Measurements from ENCODE around the gene UBE3B. TPM values are rescaled to one million over a fixed set of nuclear protein-coding genes. Genes with fewer than 3 reads are reported as not detected.

UBE3B gene
- total RNA-seq, 1 donor from 2014 or later, result 23.0 TPM

DNA sequence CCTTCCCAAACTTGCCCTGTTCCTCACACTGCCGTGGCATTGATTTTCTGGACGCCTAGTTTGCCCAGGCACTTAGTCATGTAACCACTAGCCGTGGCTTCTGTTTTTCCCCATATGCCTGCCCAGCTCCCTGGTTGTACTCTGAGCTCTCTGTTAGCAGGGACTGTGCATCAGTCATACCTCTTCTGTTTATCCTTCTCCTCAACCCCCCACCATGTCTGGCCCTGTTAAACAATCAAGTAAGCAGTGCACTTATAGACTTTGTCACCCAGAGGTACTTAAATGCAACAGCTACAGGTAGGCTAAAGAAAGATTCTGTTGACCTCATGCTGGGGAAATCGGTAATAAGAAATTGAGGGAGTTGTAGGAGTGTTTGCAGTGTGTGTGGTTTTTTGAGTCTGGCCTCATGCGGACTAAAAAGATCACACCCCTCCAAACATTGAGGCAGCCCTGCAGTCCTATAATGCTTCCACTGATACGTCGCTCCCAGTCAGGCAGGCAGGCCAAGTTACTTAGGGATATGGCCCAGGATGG lies 17.0 kb downstream of the UBE3B start:
- no peak for DNase-seq (ENCODE audit: low read depth in 2 of 2)

DNA sequence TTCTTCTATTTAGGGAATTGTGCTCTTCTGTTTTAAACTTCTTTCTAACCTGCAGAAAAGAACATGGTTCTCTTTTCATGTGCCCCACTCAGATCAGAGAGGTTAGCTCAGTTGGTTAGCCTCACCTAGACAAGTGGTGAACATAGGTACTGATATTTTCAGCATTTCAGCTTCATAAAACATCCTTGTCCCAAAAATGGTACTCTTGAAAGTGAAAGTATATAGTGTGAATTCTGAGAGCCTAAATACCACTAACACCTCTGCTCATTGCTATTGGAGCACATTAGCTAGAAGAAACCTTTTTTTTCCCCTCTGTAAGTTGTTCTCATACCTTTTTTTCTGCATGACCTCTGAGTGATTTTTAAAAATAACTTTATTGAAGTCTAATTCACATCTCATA lies 17.6 kb downstream of the UBE3B start:
- DNase-seq (ENCODE audit: low read depth in 2 of 2), result no peak

DNA sequence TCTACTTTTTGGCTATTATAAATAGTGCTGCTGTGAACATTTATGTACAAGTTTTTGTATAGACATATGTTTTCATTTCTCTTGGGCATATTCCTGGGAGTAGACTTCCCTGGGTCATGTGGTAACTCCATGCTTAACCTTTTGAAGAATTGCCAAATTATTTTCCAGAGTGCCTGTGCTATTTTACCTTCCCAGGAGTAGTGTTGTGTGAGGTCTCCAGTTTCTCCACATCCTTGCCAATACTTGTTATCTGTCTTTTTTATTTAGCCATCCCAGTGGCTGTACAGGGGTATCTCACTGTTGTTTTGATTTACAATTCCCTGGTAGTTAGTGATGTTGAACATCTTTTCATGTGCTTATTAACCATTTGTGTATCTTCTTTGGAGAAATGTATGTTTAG lies 18.9 kb downstream of the UBE3B start:
- no peak for DNase-seq (ENCODE audit: low read depth in 2 of 2)

DNA sequence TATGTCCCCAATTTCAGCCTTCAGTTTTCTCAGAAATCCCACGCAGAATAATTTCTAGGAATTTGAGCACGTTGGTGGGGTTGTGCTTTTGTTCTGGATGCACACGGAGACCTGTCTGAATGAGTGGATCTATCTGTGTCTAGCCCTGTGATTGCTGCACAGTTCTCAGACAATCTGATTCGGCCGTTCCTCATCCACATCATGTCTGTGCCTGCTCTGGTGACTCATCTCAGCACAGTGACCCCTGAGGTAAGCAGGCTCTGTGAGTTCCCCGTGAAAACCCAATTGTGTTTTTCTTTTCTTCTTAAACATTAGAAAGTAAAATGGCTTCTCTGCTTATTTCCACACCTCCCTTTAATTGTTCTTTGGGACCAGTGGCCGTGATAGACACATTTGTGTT lies 20.2 kb downstream of the UBE3B start:
- no peak for DNase-seq (ENCODE audit: low read depth in 2 of 2)

DNA sequence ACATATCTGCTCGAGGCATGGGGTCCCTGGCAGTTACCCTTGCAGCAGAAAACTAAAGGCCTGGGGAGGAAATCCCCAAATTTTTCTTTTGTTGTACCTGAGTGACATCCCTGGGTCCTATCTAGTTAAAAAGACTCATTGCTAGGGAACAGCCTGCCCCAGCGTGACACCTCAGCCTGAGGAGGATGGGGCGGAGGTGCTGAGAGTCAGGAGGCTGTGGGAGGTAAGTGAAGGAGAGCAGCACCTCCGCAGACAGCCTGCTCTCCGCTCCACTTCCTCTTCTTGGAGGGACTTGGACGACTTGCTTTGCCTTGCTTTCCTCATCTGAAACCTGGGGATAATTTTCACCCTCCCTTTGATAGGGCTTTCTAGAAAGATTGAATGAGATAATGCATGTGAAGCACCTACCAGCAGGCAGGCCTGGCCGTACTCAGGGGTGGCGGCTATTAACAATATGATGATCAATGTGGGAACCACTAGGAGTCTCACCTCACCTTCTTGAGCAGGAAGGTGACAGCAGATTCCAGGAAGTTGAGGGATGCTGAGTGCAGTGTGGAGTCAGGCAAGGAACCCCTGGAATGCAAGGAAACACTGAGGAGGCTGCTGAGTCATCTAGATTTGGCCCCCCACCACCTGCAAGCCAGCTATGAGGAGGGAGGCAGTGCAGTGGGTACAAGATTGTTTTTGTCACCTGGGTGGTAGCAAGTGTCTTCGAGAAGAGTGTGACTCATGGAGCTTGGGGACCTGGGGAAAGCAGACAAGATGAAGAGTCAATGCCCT lies 23.2 kb downstream of the UBE3B start:
- no peak for DNase-seq (ENCODE audit: low read depth in 2 of 2)

DNA sequence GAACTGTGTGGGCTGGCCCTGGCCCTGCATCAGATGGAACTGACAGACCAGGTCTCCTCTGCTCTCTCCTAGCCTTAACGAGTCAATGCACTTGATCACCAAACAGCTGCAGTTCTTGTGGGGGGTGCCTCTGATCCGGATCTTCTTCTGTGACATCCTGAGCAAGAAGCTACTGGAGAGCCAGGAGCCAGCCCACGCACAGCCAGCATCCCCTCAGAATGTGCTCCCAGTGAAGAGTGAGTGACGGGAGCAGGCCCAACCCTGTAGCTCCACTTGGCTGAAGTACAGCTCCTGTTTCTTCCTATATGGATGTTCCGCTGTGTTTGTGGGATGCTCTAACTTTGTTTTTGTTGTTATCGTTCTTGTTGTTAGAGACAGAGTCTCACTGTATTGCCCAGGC lies 23.9 kb downstream of the UBE3B start:
- DNase-seq (ENCODE audit: low read depth in 2 of 2), result no peak

DNA sequence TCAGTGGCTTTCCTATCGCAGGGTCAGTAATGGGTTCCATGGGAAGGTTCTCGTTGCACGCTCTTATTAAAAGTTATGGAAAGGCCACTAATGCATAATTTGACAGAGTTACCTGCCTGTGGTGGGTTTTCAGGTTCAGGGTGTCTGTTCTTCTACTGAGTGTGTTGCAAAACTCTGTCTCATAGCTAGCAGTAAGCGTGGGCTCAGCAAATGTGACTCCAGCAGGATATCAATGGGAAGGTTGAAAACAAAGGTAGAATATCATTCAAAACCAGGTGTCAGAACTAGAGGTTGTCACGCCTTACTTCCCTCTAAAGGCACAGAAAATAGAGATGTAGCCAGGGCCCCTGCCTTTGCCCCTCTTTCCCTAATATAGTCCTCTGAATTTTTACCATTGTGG lies 24.9 kb downstream of the UBE3B start:
- no peak for DNase-seq (ENCODE audit: low read depth in 2 of 2)

DNA sequence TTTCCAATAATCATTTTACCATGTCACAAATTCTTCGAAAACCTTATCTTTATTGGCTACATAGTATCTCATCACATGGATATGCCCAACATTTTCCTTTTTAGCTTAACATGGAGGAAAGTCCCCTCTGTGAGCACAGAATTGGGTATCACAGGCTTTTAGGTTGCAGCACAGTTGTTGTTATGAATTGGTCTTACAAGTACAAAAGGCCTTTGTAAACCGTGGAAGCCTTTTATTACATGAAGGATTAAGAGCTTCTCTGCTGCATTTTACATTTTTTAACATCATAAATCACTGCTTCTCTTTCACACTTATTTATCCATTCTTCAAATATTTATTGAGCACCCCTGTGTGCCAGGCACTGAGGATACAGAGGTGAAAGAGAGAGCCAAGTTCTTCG lies 26.2 kb downstream of the UBE3B start:
- no peak for DNase-seq (ENCODE audit: low read depth in 2 of 2)

DNA sequence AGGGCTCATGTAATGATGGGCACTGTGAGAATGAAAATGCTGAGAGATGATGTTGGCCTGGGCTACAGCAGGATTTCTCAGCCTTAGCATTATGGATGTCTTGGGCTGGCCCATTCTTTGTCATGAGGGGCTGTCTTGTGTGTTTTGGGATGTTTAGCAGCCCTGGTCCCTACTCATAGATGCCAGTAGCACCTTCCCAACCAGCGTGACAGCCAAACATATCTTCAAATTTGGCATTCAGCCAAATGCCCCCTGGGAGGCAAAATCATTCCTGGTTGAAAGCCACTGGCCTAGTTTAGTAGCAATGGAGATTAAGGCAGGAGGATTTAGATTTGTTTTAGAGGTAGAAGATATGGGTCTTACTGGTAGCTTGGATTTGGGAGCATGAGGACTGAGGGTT lies 26.6 kb downstream of the UBE3B start:
- no peak for DNase-seq (ENCODE audit: low read depth in 2 of 2)

DNA sequence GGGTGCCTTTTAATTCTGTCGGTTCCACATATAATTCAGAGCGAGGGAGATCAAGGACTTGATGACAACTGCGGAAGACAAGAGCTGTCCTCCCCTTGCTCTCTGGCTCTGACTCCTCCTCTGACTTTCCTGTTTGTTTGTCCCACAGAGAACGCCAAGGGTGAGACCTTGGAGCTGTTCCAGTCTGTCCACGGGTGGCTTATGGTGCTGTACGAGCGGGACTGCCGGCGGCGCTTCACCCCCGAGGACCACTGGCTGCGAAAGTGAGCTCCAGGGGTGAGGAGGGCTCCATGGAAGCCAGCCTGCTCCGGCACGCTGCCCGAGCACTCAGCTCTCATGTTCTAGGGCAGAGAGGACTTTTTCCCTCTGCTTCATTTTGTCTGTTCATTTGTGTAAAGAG lies 32.8 kb downstream of the UBE3B start:
- no peak for DNase-seq (ENCODE audit: low read depth in 2 of 2)

DNA sequence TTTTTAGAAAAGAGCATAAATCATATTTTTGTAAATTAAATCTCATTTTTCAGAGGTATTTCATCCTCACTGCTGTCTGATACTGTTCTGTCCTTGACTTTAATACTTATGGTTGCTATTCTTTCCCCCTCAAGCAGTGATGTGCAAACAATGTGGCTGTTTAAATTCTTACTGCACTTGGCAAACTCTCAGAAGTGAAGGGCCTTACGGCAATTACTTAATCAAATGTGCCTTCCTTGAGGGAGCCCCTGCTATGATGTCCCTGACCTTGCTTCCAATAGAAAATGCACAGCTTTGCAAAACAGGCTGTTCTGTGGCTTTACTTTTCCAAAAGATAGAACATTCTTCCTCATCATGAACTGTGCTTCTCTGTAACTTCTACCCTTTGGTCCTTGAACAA lies 35.2 kb downstream of the UBE3B start:
- DNase-seq (ENCODE audit: low read depth in 2 of 2), result no peak

DNA sequence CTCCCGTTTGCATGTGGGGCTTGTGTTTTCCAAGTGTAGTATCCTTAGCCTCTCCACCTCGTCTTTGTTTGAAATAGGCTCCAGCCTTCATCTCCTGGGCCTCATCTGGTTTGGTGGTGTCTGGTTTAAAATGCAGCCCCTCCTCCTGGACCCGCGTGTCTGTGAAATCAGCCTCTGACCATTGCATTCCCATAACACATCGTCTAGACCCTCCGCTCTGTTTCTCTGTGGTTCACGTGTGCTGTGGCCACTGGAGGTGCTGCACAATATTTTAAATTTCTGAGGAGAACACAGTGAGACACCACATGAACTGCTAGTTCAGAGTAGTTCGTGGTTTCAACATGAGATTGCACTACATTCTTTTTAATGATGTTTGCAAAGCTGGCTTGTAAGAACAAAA lies 35.6 kb downstream of the UBE3B start:
- no peak for DNase-seq (ENCODE audit: low read depth in 2 of 2)

DNA sequence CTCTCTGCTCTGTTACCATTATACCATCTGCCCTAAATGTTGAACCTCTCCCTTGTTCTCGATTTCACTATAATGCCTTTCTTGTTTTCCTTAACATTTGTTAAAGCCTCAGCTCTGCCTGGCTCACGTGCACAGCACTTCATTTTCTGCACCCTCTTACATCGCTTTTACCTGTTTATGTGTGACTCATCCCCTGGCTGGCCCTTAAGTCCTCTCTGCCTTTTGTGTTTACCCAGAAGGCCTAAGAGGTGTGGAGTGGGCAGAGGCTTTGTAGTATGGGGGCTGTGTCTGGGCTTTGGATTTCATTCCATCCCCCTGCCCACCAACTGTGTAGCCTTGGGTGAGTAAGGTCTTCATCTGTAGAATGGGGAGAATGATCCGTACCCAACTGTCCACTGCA lies 36.5 kb downstream of the UBE3B start:
- DNase-seq (ENCODE audit: low read depth in 2 of 2), result no peak

DNA sequence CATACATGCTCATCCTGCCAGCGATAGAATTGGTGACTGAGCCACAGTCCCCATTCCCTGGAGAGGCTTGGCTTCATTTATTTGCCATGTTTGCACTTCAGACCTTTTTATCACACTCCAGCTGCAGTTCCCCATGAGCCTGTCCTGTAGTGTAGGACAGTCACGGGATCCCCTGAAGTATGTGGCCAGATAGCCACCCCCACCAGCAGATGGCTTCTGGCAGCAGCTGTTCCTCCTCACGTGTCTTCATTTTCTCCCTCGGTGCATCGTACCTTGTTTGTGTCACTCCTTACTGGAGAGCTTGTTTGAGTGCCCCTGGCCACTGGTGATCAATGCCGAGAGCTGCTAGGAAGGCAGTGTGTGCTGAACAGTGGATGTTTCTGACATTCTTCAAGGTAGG lies 40.2 kb downstream of the UBE3B start:
- DNase-seq (ENCODE audit: low read depth in 2 of 2), result no peak

DNA sequence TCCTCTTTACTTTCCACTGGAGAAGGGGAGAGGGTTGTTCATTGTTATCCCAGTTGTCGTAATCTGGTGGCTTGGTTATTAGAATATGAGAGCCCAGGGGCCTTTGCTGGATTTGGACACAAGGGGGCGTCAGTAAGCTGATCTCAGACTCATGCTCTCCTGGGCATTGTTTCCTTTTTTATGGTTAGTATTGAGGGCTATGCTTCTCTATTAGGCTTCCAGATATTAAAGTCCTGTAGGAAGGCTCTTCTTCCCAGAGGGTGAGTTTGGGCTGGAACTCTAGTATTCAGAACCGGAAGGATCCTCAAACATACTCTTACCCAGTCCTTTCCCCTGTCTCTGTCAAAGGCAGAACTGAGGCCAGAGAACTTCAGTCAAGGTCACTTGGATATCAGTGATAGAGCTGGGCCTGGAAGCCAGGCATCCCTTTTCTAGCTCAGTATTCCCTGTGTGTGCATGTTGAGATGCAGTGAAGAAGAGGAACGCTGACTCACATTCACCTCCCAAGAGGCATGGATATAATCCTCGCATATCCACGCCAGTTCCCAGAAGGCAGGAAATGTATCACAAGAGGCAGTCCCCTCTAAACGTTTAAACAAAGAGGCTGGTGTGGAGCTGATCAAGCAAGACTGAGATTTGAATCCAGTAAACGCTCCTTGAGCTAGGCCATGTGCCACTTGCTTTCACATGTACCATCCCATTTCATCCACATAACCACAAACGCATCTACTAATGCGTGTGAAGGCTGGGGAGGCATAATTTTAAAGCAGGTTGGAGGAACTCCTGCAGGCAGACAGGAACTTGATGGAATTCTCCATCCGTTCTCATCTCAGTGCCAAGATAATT lies 41.6 kb downstream of the UBE3B start:
- peak; percentile 49 to 81 for DNase-seq (ENCODE audit: low read depth in 2 of 2)

DNA sequence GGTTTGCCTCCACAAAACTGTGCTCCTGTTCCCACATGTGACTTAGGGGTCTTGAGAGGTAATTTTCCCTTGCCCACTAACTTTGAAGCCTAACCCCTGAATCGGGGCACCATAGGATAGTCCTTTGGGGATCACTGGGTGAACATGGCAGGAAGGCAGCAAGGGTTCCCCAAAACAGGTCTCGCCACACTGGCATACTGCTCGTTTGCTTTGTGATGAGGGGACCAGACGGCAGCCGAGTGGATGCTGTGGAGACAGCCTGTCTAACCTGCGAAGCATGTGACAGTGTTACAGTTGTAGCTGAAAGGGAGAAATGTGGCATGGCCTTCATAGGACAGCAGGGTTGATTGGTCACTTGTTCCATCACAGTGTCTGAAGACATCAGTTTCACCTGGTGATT lies 42.4 kb downstream of the UBE3B start:
- no peak for DNase-seq (ENCODE audit: low read depth in 2 of 2)

DNA sequence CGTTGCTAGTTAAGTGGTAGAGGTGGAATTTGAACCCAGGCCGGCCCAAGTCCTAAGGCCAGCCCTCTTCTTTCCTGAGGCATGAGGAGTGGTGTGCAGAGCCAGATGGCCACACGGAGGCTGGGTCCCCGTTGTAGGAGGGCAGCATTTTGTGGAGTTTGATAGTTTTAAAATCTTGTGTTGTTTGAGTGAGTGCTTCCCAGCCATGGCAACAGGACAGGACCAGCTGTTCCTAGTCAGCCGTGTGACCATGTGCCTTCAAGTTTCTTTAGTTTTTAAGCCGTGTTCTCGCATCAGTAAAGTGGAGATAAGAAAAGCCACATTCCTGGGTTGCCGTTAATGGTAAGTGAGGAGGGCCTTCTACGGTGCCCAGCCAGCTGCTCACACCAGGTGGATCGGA lies 44.4 kb downstream of the UBE3B start:
- DNase-seq (ENCODE audit: low read depth in 2 of 2), result no peak

DNA sequence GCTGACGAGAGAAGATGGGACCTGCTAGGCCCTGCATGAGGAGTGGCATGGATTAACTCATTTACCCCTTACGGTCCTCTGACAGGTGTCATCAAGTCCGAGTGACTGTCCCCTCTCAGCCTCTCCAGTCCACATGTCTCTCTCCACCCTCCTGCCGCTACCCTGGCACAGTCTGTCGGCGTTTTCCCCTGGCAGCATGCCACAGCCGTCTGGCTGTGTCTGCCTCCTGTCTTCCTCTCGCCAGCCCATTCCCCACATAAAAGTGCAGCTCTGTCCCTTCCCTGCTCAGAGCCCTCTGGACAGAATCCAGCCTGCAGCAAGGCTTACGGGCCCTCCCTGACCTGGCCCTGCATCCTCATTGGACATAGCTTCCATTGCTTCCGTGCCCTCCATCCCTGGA lies 45.6 kb downstream of the UBE3B start:
- peak in 1 of 2 donors; percentile 10 for DNase-seq (ENCODE audit: low read depth in 2 of 2)

DNA sequence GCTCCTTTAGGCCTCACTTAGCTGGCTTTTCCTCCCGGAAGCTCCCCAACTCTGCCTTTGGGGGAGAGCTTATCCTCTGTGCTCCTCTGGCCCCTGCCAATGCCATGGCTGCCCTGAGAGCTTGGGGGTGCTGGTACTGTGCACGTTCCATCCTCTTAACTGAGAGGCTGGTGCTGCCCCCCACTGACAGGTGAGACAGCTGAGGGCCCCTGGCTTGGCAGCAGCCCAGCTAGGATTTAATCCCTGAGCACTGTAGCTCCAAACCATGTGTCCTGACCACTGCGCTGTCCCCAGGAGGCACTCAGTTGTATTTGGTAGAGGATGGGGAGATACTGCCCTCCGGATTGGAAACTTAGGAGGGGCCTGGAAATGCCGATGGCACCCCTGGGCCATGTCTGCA lies 46.1 kb downstream of the UBE3B start:
- no peak for DNase-seq (ENCODE audit: low read depth in 2 of 2)

DNA sequence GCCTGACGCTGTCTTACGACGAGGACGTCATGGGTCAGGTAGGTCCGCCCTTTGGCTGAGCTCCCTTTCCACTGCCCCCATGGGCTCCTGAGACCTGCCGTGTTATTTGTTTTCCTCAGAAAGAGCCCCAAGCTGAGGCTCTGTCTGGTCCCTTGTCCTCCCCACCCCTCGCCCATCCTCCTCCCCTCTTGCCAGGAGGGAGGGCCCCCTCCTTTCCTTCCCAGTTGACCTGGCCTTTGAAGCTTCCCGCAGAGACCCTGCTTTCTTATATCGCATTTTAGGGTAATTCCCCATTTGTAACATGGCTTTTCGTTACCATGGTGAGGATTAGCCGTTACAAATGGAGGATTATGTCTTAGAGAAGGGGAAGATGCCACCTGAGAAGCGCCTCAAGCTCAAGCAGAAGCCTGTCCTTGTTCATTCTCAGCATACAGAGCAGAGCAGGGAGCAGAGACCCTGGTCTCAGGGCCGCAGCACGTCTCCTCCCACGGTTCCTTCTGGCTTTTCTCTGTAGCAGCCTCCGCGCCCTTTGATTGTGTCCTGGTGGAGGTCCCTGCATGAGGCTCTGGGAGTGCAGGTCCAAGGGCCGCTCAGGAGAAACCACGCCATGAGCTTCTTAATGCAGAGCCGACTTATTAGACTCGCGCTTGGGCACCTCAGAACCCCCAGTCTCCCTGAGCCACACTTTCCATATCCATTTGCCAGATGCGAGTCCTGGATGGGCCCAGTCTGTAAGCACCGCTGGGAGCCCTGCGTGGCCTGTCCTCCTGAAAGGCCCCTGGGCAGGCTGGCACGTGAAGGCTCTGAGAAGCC lies 47.2 kb downstream of the UBE3B start:
- no peak for DNase-seq (ENCODE audit: low read depth in 2 of 2)

DNA sequence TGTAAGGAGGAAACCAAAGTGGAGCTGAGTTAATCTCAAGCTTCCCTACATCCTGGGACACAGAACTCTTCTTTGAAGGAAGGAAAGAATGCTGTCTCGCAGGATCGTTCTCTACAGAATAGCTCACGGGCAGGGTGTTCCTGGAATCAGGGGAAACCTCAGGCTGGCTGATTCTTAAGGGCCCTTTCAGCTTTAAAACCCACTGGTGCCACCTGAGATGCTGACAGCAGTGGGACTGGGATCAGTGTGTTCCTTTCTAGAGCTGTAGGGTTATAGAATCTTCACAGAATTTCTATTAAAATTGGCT lies 47.8 kb downstream of the UBE3B start:
- DNase-seq (ENCODE audit: low read depth in 2 of 2), result no peak

DNA sequence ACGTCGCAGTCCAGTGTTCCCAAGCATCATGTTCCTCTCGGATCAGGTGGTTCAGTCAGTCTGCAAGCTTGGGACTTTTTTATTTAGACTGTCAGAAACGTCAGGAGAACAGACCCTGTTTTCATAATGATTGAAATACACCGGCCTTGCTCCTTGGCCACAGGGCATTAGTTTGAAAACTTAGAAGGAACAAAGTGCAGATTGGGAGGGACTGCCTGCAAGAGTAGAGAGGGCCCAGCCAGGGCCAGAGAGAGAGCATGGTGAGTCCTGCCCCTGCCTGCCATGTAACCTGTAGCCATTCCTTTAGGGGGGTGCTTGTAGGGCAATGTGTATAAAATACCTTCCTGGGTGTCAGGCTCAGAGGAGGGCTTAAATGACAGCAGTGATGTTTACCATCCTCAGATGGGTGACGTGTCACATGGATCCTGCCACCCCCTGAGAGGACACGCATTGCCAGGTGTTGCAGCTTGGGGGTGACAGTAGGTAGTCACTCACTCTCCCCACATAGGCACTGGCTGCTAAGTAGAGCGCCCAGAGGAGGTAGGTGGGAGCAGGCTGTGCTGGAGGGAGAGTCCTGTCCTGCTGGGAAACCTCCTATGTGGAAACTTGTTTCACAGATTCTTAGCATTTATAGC lies 50.2 kb downstream of the UBE3B start:
- DNase-seq (ENCODE audit: low read depth in 2 of 2), result no peak
